Left ventricle myocardium inferior (tissue), 1 donor: ENCODE data around the gene MFSD6L. TPM values are rescaled to one million over a fixed set of nuclear protein-coding genes. Genes with fewer than 3 reads are reported as not detected.

Source experiments
- DNase-seq: peaks from one replicate; pipeline ENCODE4 v3.0.0-alpha.2; 2020
- H3K27ac ChIP-seq: fragments of 200-600 bp; replicated peaks from 2 replicates; pipeline ENCODE4 v1.8.0; 2021
- H3K27me3 ChIP-seq: fragments of 200-600 bp; 2 replicates; pipeline ENCODE4 v1.8.0; 2021; ENCODE audit warnings: low read depth
- H3K36me3 ChIP-seq: fragments of 200-600 bp; 2 replicates; pipeline ENCODE4 v1.8.0; 2021
- H3K4me1 ChIP-seq: fragments of 200-600 bp; 2 replicates; pipeline ENCODE4 v1.8.0; 2021
- H3K4me3 ChIP-seq: fragments of 200-600 bp; 2 replicates; pipeline ENCODE4 v1.8.0; 2021; ENCODE audit warnings: mild to moderate bottlenecking, moderate library complexity
- H3K9me3 ChIP-seq: fragments of 200-600 bp; replicated peaks from 2 replicates; pipeline ENCODE4 v1.8.0; 2021
- CTCF ChIP-seq: fragments of 200-600 bp; IDR thresholded peaks from 2 replicates; pipeline ENCODE4 v1.8.0; 2021; ENCODE audit warnings: antibody characterized with exemption, mild to moderate bottlenecking, borderline replicate concordance
- intact Hi-C: fragments of 100-400 bp; cut with micrococcal nuclease; formaldehyde crosslinking; loops from one replicate; pipeline ENCODE4 v1.11.0; 2022
- total RNA-seq: library from RNA; stranded (reverse); fragmentation: NEBNext Ultra II Directional; extraction: Animal tissue kit (Norgen Biotek cat#: 25700); gene quantifications from one replicate; pipeline ENCODE4 v1.2.1, GENCODE V29; 2021
- donor health status: DM: no; HTN: yes; CAD: no; lungs with severe emphysema.

MFSD6L gene
- total RNA-seq, 1 donor from 2014 or later, result not detected

DNA sequence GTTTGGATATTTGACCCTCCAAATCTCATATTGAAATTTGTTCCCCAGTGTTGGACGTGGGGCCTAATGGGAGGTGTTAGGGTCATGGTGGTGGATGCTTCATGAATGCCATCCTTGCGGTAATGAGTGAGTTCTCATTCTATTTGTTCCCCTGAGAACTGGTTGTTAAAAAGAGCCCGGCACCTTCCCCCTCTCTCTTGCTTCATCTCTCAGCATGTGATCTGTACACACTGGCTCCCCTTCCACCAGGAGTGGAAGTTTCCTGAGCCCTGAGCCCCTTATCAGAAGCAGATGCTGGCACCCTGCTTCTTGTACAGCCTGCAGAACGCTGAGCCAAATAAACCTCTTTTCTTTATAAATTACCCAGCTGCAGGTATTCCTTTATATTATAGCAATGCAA is 42.7 kb upstream of the MFSD6L start:
- Histone ChIP-seq H3K9me3 (no peaks in the 10 kb centered on the region), H3K4me3 (no peak overlapping the region), H3K27me3 (no peaks in the 10 kb centered on the region), H3K27ac (no peak overlapping the region), H3K4me1 (peaks cover 24% of the 10 kb centered on the region), H3K36me3 (no peaks in the 10 kb centered on the region)
- no peak for TF ChIP-seq CTCF
- intact Hi-C loops, result no loop called here
- DNase-seq, result no peak

DNA sequence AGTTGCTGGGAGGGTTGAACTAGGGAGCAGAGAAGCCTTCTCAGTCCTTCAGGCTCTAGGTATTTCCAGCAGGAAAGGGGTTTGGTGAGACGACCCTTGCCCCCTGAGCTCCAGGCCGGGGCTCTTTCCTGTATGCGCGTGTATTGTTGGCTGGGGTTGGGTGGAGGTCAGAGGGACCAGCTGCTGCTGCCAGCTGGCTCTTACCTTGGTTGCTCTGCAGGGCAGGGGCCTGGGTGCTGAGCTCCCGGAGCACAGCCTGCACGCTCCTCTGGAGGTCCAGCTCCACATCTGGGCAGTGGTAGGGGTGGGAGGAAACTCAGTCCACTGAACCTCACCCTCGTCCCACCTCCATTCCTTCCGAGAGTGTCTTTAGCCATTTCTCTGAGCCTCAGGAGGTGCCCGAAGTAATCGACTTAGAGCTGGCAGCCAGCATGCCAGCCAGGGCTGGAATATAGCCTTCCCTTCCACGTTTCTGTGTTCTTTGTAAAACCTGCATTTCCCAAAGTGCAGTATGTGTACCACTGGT is 40.3 kb upstream of the MFSD6L start:
- no peak overlapping the region for H3K4me3 ChIP-seq
- TF ChIP-seq CTCF, result no peak
- intact Hi-C loops, result no loop called here
- peaks cover 5% of the 10 kb centered on the region for H3K36me3 ChIP-seq
- no peak overlapping the region for H3K27ac ChIP-seq
- H3K4me1 ChIP-seq, result peaks cover 12% of the 10 kb centered on the region
- no peak for DNase-seq
- H3K27me3 ChIP-seq, result peaks cover 4% of the 10 kb centered on the region
- no peaks in the 10 kb centered on the region for H3K9me3 ChIP-seq

DNA sequence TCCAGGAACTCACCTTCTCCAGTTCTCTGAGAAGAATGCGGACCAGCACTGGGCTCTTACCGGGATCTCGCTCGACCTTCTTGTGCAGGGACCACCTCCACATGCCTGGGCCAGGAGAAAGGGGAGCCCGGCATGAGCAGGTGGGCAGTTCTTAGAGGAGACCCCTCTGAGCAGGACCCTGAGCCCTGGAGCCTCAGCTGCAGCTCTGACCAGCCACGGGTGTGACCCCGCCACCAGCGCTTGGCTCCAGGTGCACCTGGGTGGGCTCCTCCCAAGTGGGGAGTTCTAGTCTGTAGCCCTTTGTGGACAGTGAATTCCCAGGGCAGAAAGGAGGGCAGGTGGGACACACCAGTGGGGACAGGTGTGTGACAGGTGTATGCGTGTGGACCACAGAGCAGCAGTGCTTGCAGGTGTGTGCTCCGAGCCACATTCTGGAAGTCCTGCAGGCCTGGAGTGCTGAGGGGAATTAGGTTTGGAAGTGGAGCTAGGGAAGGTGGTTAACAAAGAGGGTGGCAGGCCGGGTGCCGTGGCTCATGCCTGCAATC is 39.5 kb upstream of the MFSD6L start:
- Histone ChIP-seq H3K4me1 (peaks cover 12% of the 10 kb centered on the region), H3K4me3 (no peak overlapping the region), H3K9me3 (no peaks in the 10 kb centered on the region), H3K27ac (no peak overlapping the region), H3K27me3 (peaks cover 8% of the 10 kb centered on the region), H3K36me3 (peaks cover 5% of the 10 kb centered on the region)
- no peak for TF ChIP-seq CTCF
- no peak for DNase-seq
- intact Hi-C loops, result no loop called here

- H3K27me3 ChIP-seq, result peaks cover 18% of the 10 kb centered on the region
- no peaks in the 10 kb centered on the region for H3K9me3 ChIP-seq
- intact Hi-C loops, result no loop called here
- no peak overlapping the region for H3K4me3 ChIP-seq
- no peak overlapping the region for H3K27ac ChIP-seq
- DNase-seq, result no peak
- peaks cover 12% of the 10 kb centered on the region for H3K4me1 ChIP-seq
- H3K36me3 ChIP-seq, result peaks cover 5% of the 10 kb centered on the region
- no peak for TF ChIP-seq CTCF
Measured at GRCh38 chr17:8837563-8838075, 38.5 kb upstream of the MFSD6L start.

- no peak overlapping the region for H3K27ac ChIP-seq
- no peak for TF ChIP-seq CTCF
- H3K4me1 ChIP-seq, result peaks cover 12% of the 10 kb centered on the region
- no peak for DNase-seq
- intact Hi-C loops, result no loop called here
- H3K27me3 ChIP-seq, result peaks cover 23% of the 10 kb centered on the region
- no peak overlapping the region for H3K4me3 ChIP-seq
- H3K36me3 ChIP-seq, result peaks cover 5% of the 10 kb centered on the region
- no peaks in the 10 kb centered on the region for H3K9me3 ChIP-seq
Measured at GRCh38 chr17:8836821-8837562, 37.8 kb upstream of the MFSD6L start.
